ENCODE data around the gene DGKI. TPM values are rescaled to one million over a fixed set of nuclear protein-coding genes. Genes with fewer than 3 reads are reported as not detected.

DGKI gene
- total and polyA plus RNA-seq, 2 donors = 1.8 to 13.3 TPM

- Histone ChIP-seq H3K4me3 (ENCODE audit: low read depth, low read length) (no peak overlapping the region), H3K36me3 (ENCODE audit: insufficient read depth) (no peaks in the 10 kb centered on the region), H3K27ac (ENCODE audit: low read depth) (no peak overlapping the region), H3K4me1 (ENCODE audit: insufficient read depth) (no peaks in the 10 kb centered on the region)
- DNase-seq (ENCODE audit: extremely low spot score) = no peak
- WGBS = 76% methylated on average over 9 of the region's 9 CpGs
These were observed 188.4 kb downstream of the DGKI start for GRCh38 chr7:137658190-137658900.

- no peaks in the 10 kb centered on the region for H3K4me1 ChIP-seq (ENCODE audit: insufficient read depth)
- no peak overlapping the region for H3K4me3 ChIP-seq (ENCODE audit: low read depth, low read length)
- H3K36me3 ChIP-seq (ENCODE audit: insufficient read depth) = no peaks in the 10 kb centered on the region
- WGBS = 64% methylated on average over 4 of the region's 4 CpGs
- H3K27ac ChIP-seq (ENCODE audit: low read depth) = no peak overlapping the region
- DNase-seq (ENCODE audit: extremely low spot score) = no peak
These were observed 189.1 kb downstream of the DGKI start for GRCh38 chr7:137657476-137658189.

GRCh38 chr7:137656850-137657232, 189.9 kb downstream of the DGKI start:
- no peak for DNase-seq (ENCODE audit: extremely low spot score)
- Histone ChIP-seq H3K4me3 (ENCODE audit: low read depth, low read length) (no peak overlapping the region), H3K27ac (ENCODE audit: low read depth) (no peak overlapping the region), H3K4me1 (ENCODE audit: insufficient read depth) (no peaks in the 10 kb centered on the region), H3K36me3 (ENCODE audit: insufficient read depth) (no peaks in the 10 kb centered on the region)
- whole genome bisulfite sequencing = 69% methylated on average over 3 of the region's 3 CpGs

- Histone ChIP-seq H3K4me1 (ENCODE audit: insufficient read depth) (no peaks in the 10 kb centered on the region), H3K4me3 (ENCODE audit: low read depth, low read length) (no peak overlapping the region), H3K27ac (ENCODE audit: low read depth) (no peak overlapping the region), H3K36me3 (ENCODE audit: insufficient read depth) (no peaks in the 10 kb centered on the region)
- peak; percentile 50 for DNase-seq (ENCODE audit: extremely low spot score)
- 4% methylated on average over 8 of the region's 8 CpGs for WGBS
These were observed 190.4 kb downstream of the DGKI start for GRCh38 chr7:137656227-137656849.

- no peak for DNase-seq (ENCODE audit: extremely low spot score)
- Histone ChIP-seq H3K4me1 (ENCODE audit: insufficient read depth) (no peaks in the 10 kb centered on the region), H3K27ac (ENCODE audit: low read depth) (no peak overlapping the region), H3K4me3 (ENCODE audit: low read depth, low read length) (no peak overlapping the region), H3K36me3 (ENCODE audit: insufficient read depth) (no peaks in the 10 kb centered on the region)
- WGBS = 63% methylated on average over 6 of the region's 6 CpGs
These were observed 191.0 kb downstream of the DGKI start for GRCh38 chr7:137655804-137656203.

- Histone ChIP-seq H3K4me3 (ENCODE audit: low read depth, low read length) (no peak overlapping the region), H3K36me3 (ENCODE audit: insufficient read depth) (no peaks in the 10 kb centered on the region), H3K4me1 (ENCODE audit: insufficient read depth) (no peaks in the 10 kb centered on the region), H3K27ac (ENCODE audit: low read depth) (no peak overlapping the region)
- WGBS = 64% methylated on average over 1 of the region's 1 CpG
- DNase-seq (ENCODE audit: extremely low spot score) = no peak
These were observed 194.1 kb downstream of the DGKI start for GRCh38 chr7:137652721-137653120.

GRCh38 chr7:137647905-137648565, 198.7 kb downstream of the DGKI start:
- Histone ChIP-seq H3K36me3 (ENCODE audit: insufficient read depth) (no peaks in the 10 kb centered on the region), H3K27ac (ENCODE audit: low read depth) (no peak overlapping the region), H3K4me3 (ENCODE audit: low read depth, low read length) (no peak overlapping the region), H3K4me1 (ENCODE audit: insufficient read depth) (no peaks in the 10 kb centered on the region)
- DNase-seq (ENCODE audit: extremely low spot score) = no peak
- 96% methylated on average over 3 of the region's 3 CpGs for WGBS

- Histone ChIP-seq H3K4me3 (ENCODE audit: low read depth, low read length) (no peak overlapping the region), H3K4me1 (ENCODE audit: insufficient read depth) (no peaks in the 10 kb centered on the region), H3K36me3 (ENCODE audit: insufficient read depth) (no peaks in the 10 kb centered on the region), H3K27ac (ENCODE audit: low read depth) (no peak overlapping the region)
- no peak for DNase-seq (ENCODE audit: extremely low spot score)
- 24% methylated on average over 2 of the region's 2 CpGs for WGBS
These were observed 204.3 kb downstream of the DGKI start for GRCh38 chr7:137642472-137642871.

GRCh38 chr7:137642031-137642430, 204.7 kb downstream of the DGKI start:
- Histone ChIP-seq H3K4me1 (ENCODE audit: insufficient read depth) (no peaks in the 10 kb centered on the region), H3K4me3 (ENCODE audit: low read depth, low read length) (no peak overlapping the region), H3K27ac (ENCODE audit: low read depth) (no peak overlapping the region), H3K36me3 (ENCODE audit: insufficient read depth) (no peaks in the 10 kb centered on the region)
- DNase-seq (ENCODE audit: extremely low spot score) = no peak

- H3K4me3 ChIP-seq (ENCODE audit: low read depth, low read length) = no peak overlapping the region
- 81% methylated on average over 2 of the region's 2 CpGs for whole genome bisulfite sequencing
- no peaks in the 10 kb centered on the region for H3K36me3 ChIP-seq (ENCODE audit: insufficient read depth)
- no peak for DNase-seq (ENCODE audit: extremely low spot score)
- H3K27ac ChIP-seq (ENCODE audit: low read depth) = no peak overlapping the region
- H3K4me1 ChIP-seq (ENCODE audit: insufficient read depth) = no peaks in the 10 kb centered on the region
These were observed 210.4 kb downstream of the DGKI start for GRCh38 chr7:137636376-137636775.

GRCh38 chr7:137635874-137636273, 210.9 kb downstream of the DGKI start:
- H3K36me3 ChIP-seq (ENCODE audit: insufficient read depth) = no peaks in the 10 kb centered on the region
- WGBS = 84% methylated on average over 6 of the region's 6 CpGs
- H3K4me3 ChIP-seq (ENCODE audit: low read depth, low read length) = no peak overlapping the region
- H3K27ac ChIP-seq (ENCODE audit: low read depth) = no peak overlapping the region
- H3K4me1 ChIP-seq (ENCODE audit: insufficient read depth) = no peaks in the 10 kb centered on the region
- DNase-seq (ENCODE audit: extremely low spot score) = no peak

- H3K4me3 ChIP-seq (ENCODE audit: low read depth, low read length) = no peak overlapping the region
- no peaks in the 10 kb centered on the region for H3K36me3 ChIP-seq (ENCODE audit: insufficient read depth)
- no peak overlapping the region for H3K27ac ChIP-seq (ENCODE audit: low read depth)
- no peaks in the 10 kb centered on the region for H3K4me1 ChIP-seq (ENCODE audit: insufficient read depth)
- 91% methylated on average over 3 of the region's 3 CpGs for WGBS
- DNase-seq (ENCODE audit: extremely low spot score) = no peak
These were observed 211.6 kb downstream of the DGKI start for GRCh38 chr7:137635132-137635531.

GRCh38 chr7:137634356-137634755, 212.4 kb downstream of the DGKI start:
- Histone ChIP-seq H3K36me3 (ENCODE audit: insufficient read depth) (no peaks in the 10 kb centered on the region), H3K4me3 (ENCODE audit: low read depth, low read length) (no peak overlapping the region), H3K27ac (ENCODE audit: low read depth) (no peak overlapping the region), H3K4me1 (ENCODE audit: insufficient read depth) (no peaks in the 10 kb centered on the region)
- DNase-seq (ENCODE audit: extremely low spot score) = no peak
- WGBS = 93% methylated on average over 1 of the region's 1 CpG

- WGBS = 88% methylated on average over 5 of the region's 5 CpGs
- DNase-seq (ENCODE audit: extremely low spot score) = no peak
These were observed 213.6 kb downstream of the DGKI start for GRCh38 chr7:137633133-137633532.

More at GRCh38 chr7:137633133-137633532, 213.6 kb downstream of the DGKI start:
- Histone ChIP-seq H3K36me3 (ENCODE audit: insufficient read depth) (no peaks in the 10 kb centered on the region), H3K4me1 (ENCODE audit: insufficient read depth) (no peaks in the 10 kb centered on the region), H3K27ac (ENCODE audit: low read depth) (no peak overlapping the region), H3K4me3 (ENCODE audit: low read depth, low read length) (no peak overlapping the region)

Data from urinary bladder (tissue), 4 donors.